HG03342 (cell line): ENCODE data around the gene TBC1D10A.
A peak's percentile ranks its signal among the peaks of the same experiment; 100 is the strongest.

Experiments used
- ATAC-seq: cut with Tn5 transposase; IDR thresholded peaks from one replicate; pipeline ENCODE4 v1.9.1; 2021; ENCODE audit warnings: mild to moderate bottlenecking, moderate library complexity; ENCODE audit not compliant: unreplicated experiment

TBC1D10A gene

DNA sequence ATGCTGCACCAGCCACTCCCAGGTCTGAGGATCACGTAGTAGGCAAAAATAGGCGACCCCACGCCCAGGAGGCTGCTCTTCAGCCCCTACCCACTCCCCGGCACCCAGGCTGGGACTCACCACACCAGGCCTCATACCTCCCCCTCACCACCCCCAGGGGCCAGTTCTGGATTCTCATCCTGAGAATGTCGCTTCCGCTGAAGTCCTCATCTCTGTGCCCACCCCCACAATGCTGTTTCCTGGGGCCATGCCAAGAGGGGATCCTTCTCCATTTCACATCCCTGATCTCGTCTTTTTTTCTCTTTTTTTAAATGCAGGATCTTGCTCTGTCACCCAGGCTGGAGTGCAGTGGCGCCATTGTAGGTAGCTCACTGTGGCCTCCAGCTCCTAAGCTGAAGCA is 58.4 kb downstream of the TBC1D10A start:
- ATAC-seq, result no peak

DNA sequence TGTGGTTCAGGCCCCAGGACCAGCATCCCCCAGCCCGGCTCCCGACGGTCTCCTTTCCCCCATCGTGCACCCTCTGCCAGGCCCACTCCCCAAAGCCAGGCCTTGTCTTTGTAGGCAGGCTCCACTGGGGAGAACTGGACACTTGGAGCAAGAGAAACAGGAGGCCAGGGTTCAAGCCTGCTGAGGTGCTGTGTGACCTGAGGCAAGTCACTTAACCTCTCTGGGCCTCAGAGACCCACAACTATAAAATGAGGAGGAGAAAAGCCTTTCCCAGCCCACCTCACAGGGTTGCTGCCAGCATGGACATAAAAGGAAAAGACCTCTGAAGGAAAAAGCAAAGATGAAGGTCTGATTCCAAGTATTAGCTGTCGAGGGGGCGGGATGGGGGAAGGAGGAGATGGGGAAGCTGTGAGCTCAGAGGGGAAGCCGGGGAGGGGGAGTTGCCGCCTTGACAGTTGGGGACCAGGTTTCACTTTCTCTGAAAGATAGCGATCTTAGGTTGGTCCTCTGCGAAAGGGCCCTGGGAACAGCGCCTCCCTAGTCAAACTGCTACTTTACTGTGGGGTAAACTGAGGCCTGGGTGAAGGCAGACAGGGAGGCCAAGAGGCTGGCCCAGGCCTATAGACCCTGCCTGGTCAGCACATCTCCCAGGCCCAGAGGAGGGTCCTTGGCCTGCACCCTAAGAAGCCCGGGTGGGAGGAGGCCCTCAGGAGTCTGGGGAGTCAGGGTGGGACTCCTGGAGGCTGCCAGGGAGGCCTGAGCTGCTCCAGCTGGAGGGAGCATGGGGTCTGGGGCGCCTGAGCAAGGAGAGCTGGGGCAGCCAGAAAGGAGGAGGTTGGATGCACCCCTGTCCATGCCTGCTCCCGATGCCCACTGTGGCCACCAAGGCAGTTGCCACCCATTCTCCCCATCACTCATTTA is 59.1 kb downstream of the TBC1D10A start:
- no peak for ATAC-seq

DNA sequence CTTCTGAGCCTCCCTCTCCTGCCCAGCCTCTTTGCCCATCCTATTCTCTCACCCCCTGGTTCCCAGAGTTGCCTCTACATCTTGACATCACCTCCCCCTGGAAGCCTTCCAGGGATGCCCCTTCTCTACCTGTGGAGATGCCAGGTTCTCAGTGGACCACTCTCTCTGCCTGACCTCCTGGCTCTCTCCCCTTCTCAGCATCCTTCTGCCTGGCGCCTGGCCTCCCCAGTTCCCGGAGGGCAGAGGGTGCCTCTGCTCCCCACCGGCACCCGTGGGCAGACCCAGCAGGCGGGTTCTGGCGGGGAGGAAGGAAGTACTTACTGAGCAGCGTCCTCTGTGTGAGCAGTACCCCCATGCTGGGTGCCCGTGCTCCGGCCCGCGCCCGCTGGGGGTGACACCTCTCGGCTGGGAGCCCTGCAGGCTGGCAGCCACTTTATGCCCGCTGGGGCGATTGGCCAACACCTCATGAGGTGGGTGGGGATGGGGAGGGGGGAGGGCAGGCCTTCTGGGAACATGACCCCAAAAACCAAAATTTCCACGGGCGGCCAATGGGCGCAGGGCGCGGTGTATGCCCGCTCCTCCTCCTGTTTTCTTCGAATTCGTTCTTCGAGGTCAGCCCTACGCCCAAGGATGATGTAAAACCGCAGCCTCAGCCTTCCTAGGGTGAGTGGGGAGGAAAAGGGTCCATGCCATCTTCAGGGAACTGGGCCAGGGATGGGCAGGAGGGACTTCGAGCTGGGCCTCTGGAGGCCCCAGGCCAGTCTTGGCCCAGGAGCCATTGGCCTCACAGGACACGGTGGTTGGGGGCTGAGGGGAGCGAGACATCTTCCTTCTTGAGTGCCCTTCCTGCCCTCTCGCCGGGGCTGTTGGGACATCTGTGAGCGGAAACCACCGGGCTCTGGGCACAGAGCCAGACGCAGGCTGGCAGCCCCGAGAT is 60.0 kb downstream of the TBC1D10A start, which contains the start of gene OSM:
OSM (minus strand) TSS at position 407 of the 937 bp plus-strand sequence; CDS start at position 355, 52 bp downstream.
- no peak for ATAC-seq

DNA sequence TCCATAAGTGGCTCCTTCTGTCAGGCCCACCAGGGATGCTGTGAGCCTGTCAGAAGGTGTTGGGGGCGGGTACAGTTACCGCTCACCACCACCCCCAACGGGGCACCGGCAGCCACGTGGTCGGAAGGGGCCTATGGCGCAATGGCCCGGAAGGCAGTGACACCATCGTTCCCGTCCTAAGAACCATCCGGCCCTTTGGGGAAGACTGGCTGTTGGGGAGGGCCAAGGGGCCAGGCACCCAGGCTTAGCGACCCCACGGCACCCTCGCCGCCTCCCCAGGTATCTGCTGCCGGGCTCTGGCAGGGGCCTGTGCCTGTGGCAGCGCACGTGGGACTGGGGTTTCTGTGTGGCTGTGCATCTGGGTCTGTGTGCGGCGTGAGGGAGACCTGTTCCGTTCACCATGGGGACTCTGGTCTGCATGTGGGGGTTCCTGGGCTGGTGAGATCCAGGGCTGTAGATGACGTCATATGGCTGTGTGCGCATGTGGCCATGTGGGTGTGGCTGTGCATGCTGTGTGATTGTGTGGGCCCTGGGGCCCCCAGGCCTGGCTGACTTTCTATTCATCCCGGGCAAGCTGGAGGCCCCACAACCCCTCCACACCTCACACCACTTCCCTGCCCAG is 60.8 kb downstream of the TBC1D10A start:
- peak; percentile 69 for ATAC-seq

DNA sequence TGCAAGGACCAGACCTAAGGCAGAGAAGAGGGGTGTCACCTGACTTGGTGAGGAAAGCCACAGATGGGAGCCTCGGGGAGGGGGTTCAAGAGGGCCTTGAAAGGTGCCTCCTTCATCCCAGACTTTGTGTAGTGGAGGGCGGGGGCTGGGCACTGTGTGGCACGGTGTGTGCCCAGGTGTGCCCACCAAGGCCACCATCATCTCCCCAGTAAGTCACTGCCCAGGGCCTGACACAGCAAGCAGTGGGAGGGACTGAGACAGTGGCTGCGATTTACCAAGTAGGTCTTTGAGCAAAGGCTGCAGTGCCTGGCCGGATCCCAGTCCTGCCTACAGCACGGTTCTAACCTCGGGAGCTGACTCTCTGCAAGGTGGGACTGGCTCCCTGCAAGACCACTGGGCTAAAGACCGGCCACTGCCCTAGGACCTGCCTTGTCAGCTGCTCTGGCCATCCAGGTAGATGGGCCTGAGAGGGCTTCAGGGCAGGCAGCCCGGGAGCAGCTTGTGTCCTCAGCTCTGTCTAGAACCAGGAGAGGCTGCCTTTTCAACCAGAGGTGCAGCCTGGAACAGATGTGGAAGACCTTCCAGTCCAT is 61.5 kb downstream of the TBC1D10A start:
- no peak for ATAC-seq

DNA sequence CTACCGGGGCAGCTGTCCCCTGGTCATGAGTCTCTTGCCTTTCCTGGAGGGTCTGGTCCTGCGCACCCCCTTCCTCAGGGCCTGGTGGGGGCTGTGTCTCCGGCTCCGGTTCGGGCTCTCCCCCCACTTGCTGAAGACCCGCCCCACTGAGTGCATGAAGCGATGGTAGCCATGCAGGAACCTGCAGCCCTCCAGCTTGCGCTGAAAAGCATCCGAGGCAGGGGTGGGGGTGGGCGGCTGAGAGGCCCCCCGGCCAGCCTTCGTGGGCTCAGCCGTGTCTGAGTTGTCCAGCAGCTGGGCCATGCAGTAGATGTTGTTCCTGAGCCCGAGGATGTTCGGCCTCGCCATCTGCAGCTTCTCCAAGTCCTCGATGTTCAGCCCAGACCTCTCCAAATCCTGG is 62.9 kb downstream of the TBC1D10A start:
- no peak for ATAC-seq

DNA sequence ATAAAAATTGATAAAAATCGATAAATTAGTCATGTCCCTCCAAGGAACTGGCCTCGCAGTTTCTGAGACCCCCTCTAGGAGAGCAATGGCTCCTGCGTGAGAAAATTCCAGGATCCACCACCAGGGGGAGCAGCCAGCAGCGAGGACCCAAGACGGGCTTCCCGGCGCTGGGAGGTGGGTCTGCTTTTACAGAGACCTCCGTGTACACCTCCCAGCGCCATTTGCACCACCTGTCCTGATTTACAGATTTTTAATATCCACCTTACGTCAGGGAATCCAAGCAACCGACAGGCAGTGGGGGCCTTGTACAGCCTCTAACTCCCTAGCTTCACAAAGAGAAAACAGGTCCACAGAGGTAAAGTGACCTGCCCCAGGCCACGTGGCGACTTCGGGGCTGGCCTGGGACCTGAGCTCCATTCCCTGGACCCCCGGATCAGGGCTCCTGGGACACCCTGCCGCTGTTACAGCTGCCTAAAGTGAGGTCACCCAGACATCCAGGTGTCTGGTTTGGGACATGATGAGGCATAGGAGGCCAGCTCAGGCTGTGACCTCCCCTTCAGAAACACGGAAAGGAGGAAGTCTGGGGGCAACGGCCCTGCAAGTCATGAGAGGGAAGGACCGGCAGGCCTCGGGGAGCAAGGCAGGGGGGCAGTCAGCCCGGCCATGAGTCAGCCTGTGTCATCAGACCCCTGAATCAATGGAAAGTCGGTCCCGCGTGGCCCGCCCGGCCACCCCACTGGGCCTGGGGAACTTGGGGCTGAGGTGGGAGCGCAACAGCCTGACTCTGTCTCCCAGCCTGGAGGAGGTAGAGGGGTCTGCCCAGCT is 63.6 kb downstream of the TBC1D10A start:
- no peak for ATAC-seq

DNA sequence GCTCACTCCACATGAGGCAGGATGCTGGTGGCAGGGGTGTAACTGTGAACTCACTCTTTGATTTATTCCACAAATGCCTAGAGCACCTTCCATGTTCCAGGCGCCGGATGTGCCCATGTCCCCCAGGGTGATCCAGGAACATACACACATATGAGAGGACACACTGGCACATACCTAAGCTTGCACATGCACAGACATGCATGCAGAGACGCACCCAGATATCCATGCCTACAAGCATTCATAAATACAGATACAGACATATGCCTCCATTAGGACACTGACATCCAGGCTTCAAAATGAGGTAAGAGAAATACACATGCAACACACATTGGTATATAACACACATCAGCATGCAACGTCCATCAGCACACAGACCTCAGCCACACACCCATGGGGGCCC is 64.6 kb downstream of the TBC1D10A start:
- ATAC-seq, result no peak

DNA sequence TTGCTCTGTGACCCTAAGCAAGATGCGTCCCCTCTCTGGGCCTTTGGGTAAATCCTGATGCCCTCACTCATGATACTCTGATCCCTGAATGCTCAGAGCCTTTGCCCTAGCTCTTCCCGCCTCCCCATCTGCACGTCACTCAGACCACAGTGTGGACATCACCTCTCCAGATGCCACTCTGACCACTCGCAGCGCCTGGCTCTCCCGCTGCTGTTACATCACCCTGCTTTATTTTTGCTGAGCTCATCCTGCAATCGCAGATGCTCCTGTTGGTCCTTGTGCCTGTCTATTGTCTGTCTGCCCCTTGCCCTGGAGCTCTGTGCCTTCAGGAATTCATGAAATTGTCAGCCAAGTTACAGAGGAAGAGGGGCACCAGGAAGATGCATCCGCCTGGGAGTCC is 65.6 kb downstream of the TBC1D10A start:
- ATAC-seq, result no peak

DNA sequence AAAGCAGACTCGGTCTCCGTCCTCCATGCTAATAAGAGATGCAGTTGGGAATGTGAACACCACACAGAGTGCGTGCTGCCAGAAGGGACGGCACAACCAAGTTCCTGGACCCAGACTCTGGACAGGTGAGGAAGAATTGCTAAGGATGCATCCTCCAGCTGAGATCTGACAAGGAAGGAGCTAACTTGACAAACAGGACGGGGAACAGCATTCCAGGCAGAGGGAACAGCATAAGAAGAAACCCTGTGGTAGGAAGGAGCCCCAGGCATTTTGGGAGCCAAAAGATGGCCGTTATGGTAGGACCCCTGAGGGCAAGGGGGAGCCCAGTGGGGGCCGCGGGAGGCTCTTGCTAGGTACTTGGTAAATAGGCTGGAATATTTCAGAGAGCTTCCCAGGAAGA is 66.1 kb downstream of the TBC1D10A start:
- no peak for ATAC-seq

DNA sequence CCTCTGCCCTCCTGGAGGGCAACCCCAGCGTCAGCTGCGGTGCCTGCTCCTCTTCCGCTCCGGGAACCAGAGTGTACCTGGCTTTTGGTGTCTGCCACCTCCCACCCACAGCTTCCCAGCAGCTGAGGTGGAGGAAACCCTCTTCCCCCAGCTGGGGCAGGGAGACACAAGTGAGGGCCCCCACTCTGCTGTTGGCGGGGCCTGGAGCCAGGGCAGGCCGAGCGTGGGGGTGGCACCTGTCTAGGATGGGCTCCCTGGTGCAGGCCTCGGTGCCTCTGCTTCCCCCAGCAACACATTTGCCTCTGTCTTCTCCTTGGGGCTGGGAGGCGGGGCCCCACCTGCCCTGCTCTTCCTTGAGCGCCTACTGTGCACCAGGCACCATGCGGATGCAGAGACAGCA is 66.5 kb downstream of the TBC1D10A start:
- ATAC-seq, result no peak

DNA sequence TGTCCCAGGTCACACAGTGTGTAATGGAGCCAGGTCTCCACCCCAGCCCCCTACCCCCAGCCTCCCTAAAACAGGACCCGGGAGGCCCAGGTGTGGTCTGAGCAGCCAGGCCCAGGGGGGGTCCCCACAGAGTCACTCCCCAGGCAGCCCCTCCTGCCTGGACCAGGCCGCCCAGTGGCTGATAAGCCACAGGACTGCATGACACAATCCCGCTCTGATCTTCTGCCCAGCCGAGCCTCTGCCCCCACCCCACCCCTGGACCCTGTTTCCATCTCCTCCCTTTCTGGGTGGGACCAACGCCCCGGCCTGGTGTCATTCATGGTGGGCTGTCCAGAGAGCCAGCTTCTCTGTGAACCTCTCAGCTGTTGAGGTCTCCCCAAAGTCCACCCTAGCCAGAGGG is 72.4 kb downstream of the TBC1D10A start:
- no peak for ATAC-seq

DNA sequence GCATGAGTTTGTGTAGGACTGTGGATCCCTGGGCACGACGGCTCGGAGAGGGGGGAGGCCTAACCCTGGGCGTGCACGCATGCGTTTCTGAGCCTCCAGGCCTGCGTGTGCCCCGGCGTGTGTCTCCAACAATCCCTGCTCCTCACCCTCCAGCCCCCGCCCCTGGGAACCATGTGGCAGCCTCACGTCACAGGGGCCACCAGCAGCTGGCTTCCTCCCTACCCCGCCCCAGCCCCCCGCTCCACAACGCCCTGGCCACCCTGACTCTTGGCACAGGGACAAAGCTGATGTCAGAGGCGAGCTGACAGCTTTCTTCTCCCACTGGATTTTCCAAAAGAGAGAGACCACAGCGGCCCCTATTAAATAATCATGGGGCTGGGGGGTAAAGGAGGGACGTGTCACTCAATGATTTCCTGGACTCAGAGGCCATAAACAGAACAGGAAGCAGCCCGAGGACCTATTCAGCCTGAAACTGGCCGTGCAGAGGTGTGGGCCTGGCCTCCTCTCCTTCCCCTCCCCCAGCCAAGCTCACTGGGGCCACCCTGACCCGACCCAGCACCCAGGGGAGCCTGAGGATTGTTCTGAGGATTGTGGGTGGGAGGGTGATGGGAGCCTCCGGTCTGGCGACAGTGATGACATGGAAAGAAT is 73.4 kb downstream of the TBC1D10A start:
- no peak for ATAC-seq

DNA sequence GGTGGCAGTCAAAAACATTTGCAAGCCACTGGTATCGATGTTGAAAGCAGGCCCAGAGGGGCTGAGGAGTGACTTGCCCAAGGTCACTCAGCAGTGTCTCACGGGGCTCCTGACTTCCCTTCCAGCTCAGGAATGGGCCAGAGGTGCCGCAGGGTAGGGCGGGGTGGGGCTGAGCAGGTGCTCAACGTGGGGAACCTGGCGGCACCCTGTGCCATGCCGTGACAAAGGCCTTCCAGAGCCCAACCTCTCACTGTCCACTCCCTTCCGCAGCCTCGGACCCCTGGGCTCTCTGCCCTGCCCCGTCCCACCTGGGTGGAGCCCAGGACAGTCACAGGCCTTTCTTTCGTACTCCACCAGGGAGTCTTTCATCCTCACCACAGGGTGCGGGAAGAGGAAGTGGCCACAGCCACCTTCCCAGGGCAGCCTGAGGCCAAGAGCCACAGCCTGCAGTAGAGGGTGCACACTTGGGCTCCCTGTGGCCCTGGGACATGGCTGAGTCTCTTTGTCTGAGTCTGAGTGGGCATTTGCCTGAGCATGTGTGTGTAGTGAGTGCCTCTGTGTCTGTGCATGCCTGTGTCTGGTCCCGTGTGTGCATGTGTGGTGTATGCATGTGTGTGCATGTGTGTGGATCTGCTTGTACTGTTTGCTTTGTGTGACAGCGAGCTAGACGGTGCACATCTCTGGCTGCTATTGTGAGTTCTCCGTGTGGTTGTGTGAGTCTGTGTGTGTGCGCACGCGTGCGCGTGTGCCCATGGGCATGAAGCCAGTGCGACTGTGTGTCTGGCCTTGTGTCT is 74.1 kb downstream of the TBC1D10A start:
- ATAC-seq, result no peak

DNA sequence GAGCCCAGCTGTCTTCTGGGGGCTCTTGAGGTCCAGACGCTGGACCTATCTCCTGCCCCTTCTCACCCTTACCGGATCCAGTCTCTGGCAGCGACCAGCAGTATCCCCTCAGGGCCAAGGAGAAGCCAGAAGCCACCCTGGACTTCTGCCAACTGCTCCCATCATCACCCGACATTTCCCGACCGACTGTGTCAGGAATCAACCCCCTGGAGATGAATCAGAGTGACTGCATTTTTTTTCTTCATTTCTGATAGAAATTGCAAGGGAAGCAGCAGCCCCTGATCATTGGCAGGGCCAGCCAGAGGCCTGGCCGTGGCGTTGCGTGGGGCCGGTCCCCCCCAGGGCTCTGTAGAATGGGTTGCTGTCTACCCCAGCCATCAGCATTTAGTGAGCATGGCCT is 75.0 kb downstream of the TBC1D10A start:
- ATAC-seq, result no peak

DNA sequence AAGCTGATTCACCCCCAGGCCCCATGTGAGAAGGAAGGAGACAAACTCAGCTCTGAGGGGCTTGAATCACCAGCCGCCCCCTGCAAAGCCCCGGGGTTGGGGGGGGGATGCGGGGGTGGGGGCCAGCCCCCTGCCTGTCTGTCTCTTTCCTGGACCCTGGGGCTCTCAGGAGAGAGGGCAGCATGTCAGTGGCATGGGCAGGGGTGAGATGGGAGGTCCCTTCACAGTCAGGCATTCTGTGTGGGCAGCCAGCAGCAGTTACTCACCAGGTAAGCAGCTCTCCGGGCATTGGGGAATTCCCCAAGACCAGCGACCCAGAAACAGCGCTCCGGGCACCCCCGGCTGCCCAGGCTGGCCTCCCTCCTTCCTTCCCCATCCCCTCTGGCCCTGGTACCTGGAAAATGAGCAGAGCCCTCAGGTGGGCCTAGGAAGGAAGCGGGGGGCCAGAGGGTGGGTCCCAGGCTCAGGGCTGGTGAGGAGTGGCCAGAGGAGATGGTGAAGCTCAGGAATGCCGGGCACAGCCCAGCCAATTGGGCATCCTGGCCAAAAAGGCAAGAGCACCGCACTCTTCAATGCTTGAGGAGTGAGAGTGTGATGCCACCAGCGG is 76.0 kb downstream of the TBC1D10A start:
- ATAC-seq, result no peak

DNA sequence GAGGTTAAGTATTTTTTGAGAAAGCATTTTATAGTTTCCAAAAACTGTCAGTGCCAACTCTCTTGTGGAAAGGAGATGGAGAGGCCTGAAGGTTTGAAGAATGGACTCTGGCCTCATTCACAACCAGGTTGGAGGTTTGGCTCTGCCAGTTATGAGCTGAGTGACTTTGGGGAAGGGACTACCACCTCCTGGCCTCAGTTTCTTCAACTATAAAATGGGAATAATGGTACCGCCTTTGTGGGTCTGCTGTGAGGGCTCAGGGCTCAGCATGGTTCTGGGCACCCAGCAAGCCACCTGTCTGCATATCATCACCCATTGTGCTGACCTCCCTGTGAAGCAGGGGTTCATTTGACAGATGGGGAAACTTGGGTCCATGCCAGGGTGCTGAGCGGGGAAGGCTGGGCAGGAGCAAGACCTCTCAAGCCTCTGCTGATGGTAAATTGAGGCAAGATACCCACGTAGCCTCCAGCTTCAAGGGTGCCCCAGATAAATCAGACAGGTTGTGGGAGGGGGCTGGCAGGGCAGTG is 76.6 kb downstream of the TBC1D10A start:
- no peak for ATAC-seq
